Sigmoid colon (tissue), 7 donors: ENCODE measurements around the gene TMEM9B. TPM values are rescaled to one million over a fixed set of nuclear protein-coding genes. Genes with fewer than 3 reads are reported as not detected.

Experiments used
- DNase-seq: peaks from one replicate; pipeline ENCODE4 v3.0.0-alpha.2; 2019
- H3K27ac ChIP-seq, 4 donors: fragments of 200-600 bp; sonication (generic); one replicate each; pipeline ENCODE4 v1.5.1; 2016 to 2019; ENCODE audit warnings: mild to moderate bottlenecking in 1 of 4
- H3K27me3 ChIP-seq, 3 donors: fragments of 200-600 bp; sonication (generic); one replicate each; pipeline ENCODE4 v1.5.1; 2019; ENCODE audit warnings: mild to moderate bottlenecking in 1 of 3
- H3K36me3 ChIP-seq, 4 donors: fragments of 200-600 bp; sonication (generic); one replicate each; pipeline ENCODE4 v1.5.1; 2016 to 2019
- H3K4me1 ChIP-seq, 4 donors: fragments of 200-600 bp; sonication (generic); one replicate each; pipeline ENCODE4 v1.5.1; 2017 to 2019
- H3K4me3 ChIP-seq, 4 donors: fragments of 200-600 bp; sonication (generic); one replicate each; pipeline ENCODE4 v1.5.1; 2017 to 2019; ENCODE audit warnings: mild to moderate bottlenecking in 2 of 4, moderate library complexity in 1 of 4
- H3K9me3 ChIP-seq, 4 donors: fragments of 200-600 bp in 3 of 4; sonication (generic) in 3 of 4; one replicate each; pipeline versions ENCODE4 v1.5.1 to v1.6.1; 2013 to 2019
- EP300 ChIP-seq, 4 donors: sonication (generic); formaldehyde crosslinking; IDR thresholded peaks; one replicate each; pipeline ENCODE4 v1.6.1; 2017; ENCODE audit warnings: antibody characterized with exemption in 4 of 4
- POLR2A ChIP-seq, 2 donors: fragments of 450-650 bp; IDR thresholded peaks; one replicate each; pipeline ENCODE4 v1.6.1; 2016; ENCODE audit warnings: antibody characterized with exemption in 2 of 2, mild to moderate bottlenecking in 2 of 2, moderate library complexity in 2 of 2
- POLR2AphosphoS5 ChIP-seq, 4 donors: sonication (generic); formaldehyde crosslinking; IDR thresholded peaks; one replicate each; pipeline ENCODE4 v1.6.1; 2017; ENCODE audit warnings: antibody characterized with exemption in 4 of 4
- whole genome bisulfite sequencing, 2 donors: extraction: QIAGEN DNeasy Blood & Tissue Kit; methylation state at CpG; one replicate each; pipeline ENCODE4 v1.1.7; 2013; 5-methylcytosine and 5-hydroxymethylcytosine counted together
- intact Hi-C: fragments of 100-400 bp; cut with DNase I; formaldehyde crosslinking; loops from one replicate; pipeline ENCODE4 v1.15.1; 2023
- polyA plus RNA-seq, 3 donors: library from polyadenylated mRNA; stranded (reverse); fragments of 200-250 nt; gene quantifications; one replicate each; pipeline ENCODE4 v1.2.3, GENCODE V29; 2013
- small RNA-seq, 3 donors: library from RNA; depleted of rRNA; stranded (forward); fragments of <200 nt; gene quantifications; one replicate each; pipeline ENCODE3, GENCODE V24; 2016
- total RNA-seq, 4 donors: library from RNA; depleted of rRNA; stranded (reverse); fragments of >200 nt; gene quantifications; one replicate each; pipeline ENCODE4 v1.1.0, GENCODE V29; 2016
- TF ChIP-seq, protein P1 (sequence below), 4 experiments: fragments of 450-650 bp in 3 of 4; fragments of 200-600 bp in 1 of 4; IDR thresholded peaks; one replicate each; pipeline ENCODE4 v1.5.1; 2016 to 2019; ENCODE audit warnings: antibody characterized with exemption in 4 of 4, mild to moderate bottlenecking in 3 of 4, moderate library complexity in 2 of 4
- donor health status: healthy with polysubstance abuse.
- donor health status: Bipolar disorder and iron deficiency.
- donor health status: healthy.

The TMEM9B gene
- total and polyA plus RNA-seq, 7 donors, result 13.3 to 58.9 (median 24.3) TPM

DNA sequence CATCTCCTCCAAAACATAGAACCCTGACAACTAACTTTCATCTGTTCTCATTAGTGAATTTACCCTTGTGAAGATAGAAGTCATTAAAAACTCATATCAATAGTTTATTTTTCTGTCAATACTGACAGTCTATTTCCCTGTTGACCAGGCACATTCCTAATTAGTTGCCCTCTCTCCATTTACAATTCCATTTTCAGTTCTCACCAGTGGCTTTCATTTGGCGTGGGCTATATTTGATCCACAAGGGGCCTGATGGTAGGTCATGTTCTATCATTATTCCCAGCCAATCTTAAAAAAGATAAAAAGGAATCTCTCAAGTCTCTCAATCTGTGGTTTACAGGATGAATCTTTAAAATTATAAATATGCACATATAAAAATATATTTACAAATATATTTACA is 57.1 kb downstream of the TMEM9B start:
- WGBS, 2 donors, result 92 to 94% methylated on average over 1 of the region's 1 CpG
- intact Hi-C loops, result no loop called here
- Histone ChIP-seq H3K27me3 (no peaks in the 10 kb centered on the region), H3K4me3 (no peak overlapping the region), H3K9me3 (no peaks in the 10 kb centered on the region), H3K27ac (no peak overlapping the region), H3K4me1 (peaks cover 0 to 14% (median 10%) of the 10 kb centered on the region in 4 donors), H3K36me3 (no peaks in the 10 kb centered on the region)
- TF ChIP-seq, protein P1, sequence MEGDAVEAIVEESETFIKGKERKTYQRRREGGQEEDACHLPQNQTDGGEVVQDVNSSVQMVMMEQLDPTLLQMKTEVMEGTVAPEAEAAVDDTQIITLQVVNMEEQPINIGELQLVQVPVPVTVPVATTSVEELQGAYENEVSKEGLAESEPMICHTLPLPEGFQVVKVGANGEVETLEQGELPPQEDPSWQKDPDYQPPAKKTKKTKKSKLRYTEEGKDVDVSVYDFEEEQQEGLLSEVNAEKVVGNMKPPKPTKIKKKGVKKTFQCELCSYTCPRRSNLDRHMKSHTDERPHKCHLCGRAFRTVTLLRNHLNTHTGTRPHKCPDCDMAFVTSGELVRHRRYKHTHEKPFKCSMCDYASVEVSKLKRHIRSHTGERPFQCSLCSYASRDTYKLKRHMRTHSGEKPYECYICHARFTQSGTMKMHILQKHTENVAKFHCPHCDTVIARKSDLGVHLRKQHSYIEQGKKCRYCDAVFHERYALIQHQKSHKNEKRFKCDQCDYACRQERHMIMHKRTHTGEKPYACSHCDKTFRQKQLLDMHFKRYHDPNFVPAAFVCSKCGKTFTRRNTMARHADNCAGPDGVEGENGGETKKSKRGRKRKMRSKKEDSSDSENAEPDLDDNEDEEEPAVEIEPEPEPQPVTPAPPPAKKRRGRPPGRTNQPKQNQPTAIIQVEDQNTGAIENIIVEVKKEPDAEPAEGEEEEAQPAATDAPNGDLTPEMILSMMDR (IDR thresholded peaks at IDR 0.05), result no peak
- no peak for TF ChIP-seq POLR2AphosphoS5 (IDR thresholded peaks at IDR 0.05)
- TF ChIP-seq EP300 (IDR thresholded peaks at IDR 0.05), result no peak
- no peak for TF ChIP-seq POLR2A (IDR thresholded peaks at IDR 0.05)
- DNase-seq, result no peak

DNA sequence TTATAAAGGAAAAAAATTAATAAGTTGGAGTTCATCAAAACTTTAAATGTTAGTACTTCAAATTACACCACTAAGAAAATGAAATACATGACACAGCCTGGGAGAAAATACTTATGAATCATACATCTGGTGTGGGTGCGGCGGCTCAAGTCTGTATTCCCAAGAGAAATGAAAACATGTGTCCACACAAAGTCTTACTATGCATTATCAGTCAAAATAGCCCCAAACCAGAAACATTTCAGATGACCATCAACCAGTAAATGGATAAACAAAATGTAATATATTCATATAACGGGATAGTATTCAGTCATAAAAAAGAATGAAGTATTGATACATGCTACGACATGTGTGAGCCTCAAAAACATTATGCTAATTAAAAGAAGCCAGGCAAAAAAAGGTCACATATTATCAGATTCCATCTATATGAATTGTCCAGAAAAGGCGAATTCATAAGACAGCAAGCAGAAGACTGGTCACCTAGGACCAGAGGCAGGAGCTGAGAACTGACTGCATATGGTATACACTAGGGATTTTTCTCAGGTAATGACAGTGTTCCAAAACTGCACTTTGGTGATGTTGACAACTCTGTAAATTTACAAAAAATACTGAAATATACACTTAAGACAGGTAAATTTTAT is 58.6 kb downstream of the TMEM9B start:
- H3K4me3 ChIP-seq, result no peak overlapping the region
- H3K36me3 ChIP-seq, result no peaks in the 10 kb centered on the region
- intact Hi-C loops, result no loop called here
- WGBS, 2 donors, result 90 to 94% methylated on average over 5 of the region's 5 CpGs
- DNase-seq, result no peak
- H3K4me1 ChIP-seq, result peaks cover 0 to 10% (median 7%) of the 10 kb centered on the region in 4 donors
- H3K27me3 ChIP-seq, result no peaks in the 10 kb centered on the region
- H3K27ac ChIP-seq, result no peak overlapping the region
- no peaks in the 10 kb centered on the region for H3K9me3 ChIP-seq
- no peak for TF ChIP-seq EP300 (IDR thresholded peaks at IDR 0.05)
- TF ChIP-seq POLR2A (IDR thresholded peaks at IDR 0.05), result no peak
- TF ChIP-seq, protein P1 (IDR thresholded peaks at IDR 0.05), result no peak
- no peak for TF ChIP-seq POLR2AphosphoS5 (IDR thresholded peaks at IDR 0.05)

GRCh38 chr11:8899119-8899753 is 65.0 kb downstream of the TMEM9B start:
- intact Hi-C loops, result no loop called here
- Histone ChIP-seq H3K4me3 (no peak overlapping the region), H3K4me1 (no peaks in the 10 kb centered on the region), H3K27ac (no peak overlapping the region), H3K27me3 (no peaks in the 10 kb centered on the region), H3K36me3 (no peaks in the 10 kb centered on the region), H3K9me3 (peaks cover 0 to 9% (median 5%) of the 10 kb centered on the region in 4 donors)
- TF ChIP-seq, protein P1 (IDR thresholded peaks at IDR 0.05), result no peak
- TF ChIP-seq POLR2AphosphoS5 (IDR thresholded peaks at IDR 0.05) (no peak), POLR2A (IDR thresholded peaks at IDR 0.05) (no peak), EP300 (IDR thresholded peaks at IDR 0.05) (no peak)
- no peak for DNase-seq

Small RNA genes within 50 kb of the gene (small RNA-seq; reads per million reads assigned to genes)
- 0 reads per million in 3 donors for gene RF00019

Other genes with a start within 250 kb of the TMEM9B start
- gene AKIP1, start 53.3 kb downstream of the TMEM9B start, total RNA-seq, result 10 to 100 TPM; 21.6 to 33.2 (median 26.5) TPM
- gene AKIP1, start 53.3 kb downstream of the TMEM9B start, polyA plus RNA-seq, result 10 to 100 TPM; 18.0 to 19.8 (median 19.3) TPM
- gene C11orf16, start 31.5 kb downstream of the TMEM9B start, total RNA-seq, result not detected
- gene C11orf16, start 31.5 kb downstream of the TMEM9B start, polyA plus RNA-seq, result not detected
- gene ASCL3, start 21.4 kb downstream of the TMEM9B start, total RNA-seq, result not detected
- gene ASCL3, start 21.4 kb downstream of the TMEM9B start, polyA plus RNA-seq, result not detected
- 1 to 10 TPM; 2.3 to 5.3 (median 3.6) TPM for gene NRIP3, start 39.6 kb upstream of the TMEM9B start, total RNA-seq
- gene NRIP3, start 39.6 kb upstream of the TMEM9B start, polyA plus RNA-seq, result under 1 TPM in 2 of 3 donors, not detected in 1; under 0.01 to 0.61 TPM
- 10 to 100 TPM in 3 of 4 donors, 1 to 10 TPM in 1; 7.5 to 22.9 (median 14.2) TPM for gene SCUBE2, start 127.2 kb upstream of the TMEM9B start, total RNA-seq
- gene SCUBE2, start 127.2 kb upstream of the TMEM9B start, polyA plus RNA-seq, result 1 to 10 TPM; 2.3 to 6.0 (median 3.4) TPM